HepG2 (cell line): ENCODE results near the gene GLCE.

ENCODE experiments used
- CTCF ChIP-seq: sonication (generic); formaldehyde crosslinking; IDR thresholded peaks from 2 replicates; pipeline ENCODE4 v1.5.0; 2020; ENCODE audit warnings: mild to moderate bottlenecking, missing genetic modification reagents, moderate library complexity
- ZBTB39 ChIP-seq: sonication (generic); formaldehyde crosslinking; IDR thresholded peaks from 2 replicates; pipeline ENCODE4 v1.5.0; 2020; ENCODE audit warnings: missing genetic modification reagents
- ZFX ChIP-seq: sonication (generic); formaldehyde crosslinking; IDR thresholded peaks from 2 replicates; pipeline ENCODE4 v1.4.0; 2020; ENCODE audit warnings: mild to moderate bottlenecking, low read depth, missing genetic modification reagents, moderate library complexity
- TF ChIP-seq, protein P1 (sequence below): sonication (generic); formaldehyde crosslinking; IDR thresholded peaks from 2 replicates; pipeline ENCODE4 v1.4.0; 2020; ENCODE audit warnings: mild to moderate bottlenecking, missing genetic modification reagents

DNA sequence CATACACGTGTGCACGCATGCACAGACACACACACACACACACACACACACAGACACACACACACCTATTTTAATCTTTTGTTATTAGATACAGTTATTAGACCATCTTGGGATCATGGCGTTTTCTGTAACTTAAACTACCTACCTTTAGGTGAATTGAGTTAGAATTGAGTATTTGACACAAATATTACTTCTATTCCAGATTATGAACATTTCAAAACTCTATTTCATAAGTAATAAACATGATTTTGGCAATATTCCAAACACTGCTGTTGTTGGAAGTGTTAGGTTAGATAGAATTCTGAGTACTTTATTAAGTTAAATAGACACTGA is 65.6 kb downstream of the GLCE start:
- TF ChIP-seq CTCF (CRISPR knock-in tag) (no peak), ZBTB39 (CRISPR knock-in tag) (no peak), ZFX (no peak)
- TF ChIP-seq, protein P1, sequence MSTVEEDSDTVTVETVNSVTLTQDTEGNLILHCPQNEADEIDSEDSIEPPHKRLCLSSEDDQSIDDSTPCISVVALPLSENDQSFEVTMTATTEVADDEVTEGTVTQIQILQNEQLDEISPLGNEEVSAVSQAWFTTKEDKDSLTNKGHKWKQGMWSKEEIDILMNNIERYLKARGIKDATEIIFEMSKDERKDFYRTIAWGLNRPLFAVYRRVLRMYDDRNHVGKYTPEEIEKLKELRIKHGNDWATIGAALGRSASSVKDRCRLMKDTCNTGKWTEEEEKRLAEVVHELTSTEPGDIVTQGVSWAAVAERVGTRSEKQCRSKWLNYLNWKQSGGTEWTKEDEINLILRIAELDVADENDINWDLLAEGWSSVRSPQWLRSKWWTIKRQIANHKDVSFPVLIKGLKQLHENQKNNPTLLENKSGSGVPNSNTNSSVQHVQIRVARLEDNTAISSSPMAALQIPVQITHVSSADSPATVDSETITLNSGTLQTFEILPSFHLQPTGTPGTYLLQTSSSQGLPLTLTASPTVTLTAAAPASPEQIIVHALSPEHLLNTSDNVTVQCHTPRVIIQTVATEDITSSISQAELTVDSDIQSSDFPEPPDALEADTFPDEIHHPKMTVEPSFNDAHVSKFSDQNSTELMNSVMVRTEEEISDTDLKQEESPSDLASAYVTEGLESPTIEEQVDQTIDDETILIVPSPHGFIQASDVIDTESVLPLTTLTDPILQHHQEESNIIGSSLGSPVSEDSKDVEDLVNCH (CRISPR knock-in tag): no peak
